Suppressor macrophage treated with lipopolysaccharide for 4 hours (primary cell): ENCODE data around the gene SLC25A36.

Source experiments
- DNase-seq: peaks from one replicate; pipeline ENCODE4 v3.0.0-alpha.2; 2020

The SLC25A36 gene, protein sequence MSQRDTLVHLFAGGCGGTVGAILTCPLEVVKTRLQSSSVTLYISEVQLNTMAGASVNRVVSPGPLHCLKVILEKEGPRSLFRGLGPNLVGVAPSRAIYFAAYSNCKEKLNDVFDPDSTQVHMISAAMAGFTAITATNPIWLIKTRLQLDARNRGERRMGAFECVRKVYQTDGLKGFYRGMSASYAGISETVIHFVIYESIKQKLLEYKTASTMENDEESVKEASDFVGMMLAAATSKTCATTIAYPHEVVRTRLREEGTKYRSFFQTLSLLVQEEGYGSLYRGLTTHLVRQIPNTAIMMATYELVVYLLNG

DNA sequence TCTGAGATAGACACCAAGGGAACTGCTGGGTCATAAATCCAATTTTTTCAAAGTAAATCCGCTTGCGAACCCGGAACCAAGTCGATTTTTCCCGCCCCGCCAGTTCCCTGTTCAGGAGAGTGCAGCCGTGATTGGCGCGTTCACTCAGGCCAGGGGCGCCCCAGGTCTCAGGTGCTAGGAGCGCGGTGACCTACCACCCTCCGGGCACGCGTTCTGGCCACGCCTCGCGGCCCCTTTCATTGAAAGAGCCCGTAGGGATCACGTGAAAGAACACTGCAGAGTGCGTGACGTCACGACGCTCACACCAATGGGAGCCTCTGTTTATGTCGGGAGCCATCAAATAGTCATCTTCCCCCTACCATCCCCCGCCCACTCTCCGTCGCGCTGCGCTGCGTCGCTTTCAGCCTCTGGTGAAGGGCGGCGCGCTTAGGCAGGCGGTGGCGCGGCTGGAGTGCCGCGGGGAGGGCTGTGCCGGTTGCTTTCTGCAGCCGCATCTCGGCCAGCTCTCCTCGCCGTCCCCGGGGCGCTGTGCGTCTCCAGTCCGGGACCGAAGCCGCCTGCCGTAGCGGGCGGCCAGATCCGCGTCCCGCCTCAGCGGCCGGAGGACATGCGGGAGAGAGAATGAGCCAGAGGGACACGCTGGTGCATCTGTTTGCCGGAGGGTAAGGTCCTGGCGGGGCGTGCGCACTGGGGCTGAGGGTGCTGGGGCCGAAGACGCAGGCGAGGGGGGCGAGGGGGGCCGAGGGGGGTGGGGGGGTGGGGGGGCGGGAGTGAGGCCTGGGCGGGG is at the start of gene SLC25A36:
Gene SLC25A36, plus strand, starts transcription at position 403 of the 787 bp plus-strand sequence. Its CDS starts 219 bp downstream, at position 622.
- DNase-seq, result peak; percentile 99

DNA sequence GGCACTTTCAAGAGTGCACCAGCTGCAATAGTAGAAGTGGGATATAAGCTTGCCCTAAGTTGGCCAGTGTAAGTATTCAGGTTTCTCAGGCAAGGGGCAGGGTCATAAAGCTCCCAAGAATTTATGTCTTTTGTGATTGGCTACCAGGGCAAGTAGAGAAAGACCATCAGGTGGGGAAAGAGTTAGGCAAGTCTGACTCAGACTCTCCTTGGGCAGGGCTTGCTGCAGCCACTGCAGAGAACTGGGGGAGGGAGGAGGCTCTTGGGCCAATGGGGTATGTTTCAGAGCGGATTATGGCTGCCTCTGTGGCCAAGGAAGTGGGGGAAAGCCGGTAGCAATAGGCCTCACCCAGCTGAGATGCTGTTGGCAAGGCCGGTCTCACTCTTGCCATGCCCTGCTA is 44.6 kb upstream of the SLC25A36 start:
- no peak for DNase-seq

DNA sequence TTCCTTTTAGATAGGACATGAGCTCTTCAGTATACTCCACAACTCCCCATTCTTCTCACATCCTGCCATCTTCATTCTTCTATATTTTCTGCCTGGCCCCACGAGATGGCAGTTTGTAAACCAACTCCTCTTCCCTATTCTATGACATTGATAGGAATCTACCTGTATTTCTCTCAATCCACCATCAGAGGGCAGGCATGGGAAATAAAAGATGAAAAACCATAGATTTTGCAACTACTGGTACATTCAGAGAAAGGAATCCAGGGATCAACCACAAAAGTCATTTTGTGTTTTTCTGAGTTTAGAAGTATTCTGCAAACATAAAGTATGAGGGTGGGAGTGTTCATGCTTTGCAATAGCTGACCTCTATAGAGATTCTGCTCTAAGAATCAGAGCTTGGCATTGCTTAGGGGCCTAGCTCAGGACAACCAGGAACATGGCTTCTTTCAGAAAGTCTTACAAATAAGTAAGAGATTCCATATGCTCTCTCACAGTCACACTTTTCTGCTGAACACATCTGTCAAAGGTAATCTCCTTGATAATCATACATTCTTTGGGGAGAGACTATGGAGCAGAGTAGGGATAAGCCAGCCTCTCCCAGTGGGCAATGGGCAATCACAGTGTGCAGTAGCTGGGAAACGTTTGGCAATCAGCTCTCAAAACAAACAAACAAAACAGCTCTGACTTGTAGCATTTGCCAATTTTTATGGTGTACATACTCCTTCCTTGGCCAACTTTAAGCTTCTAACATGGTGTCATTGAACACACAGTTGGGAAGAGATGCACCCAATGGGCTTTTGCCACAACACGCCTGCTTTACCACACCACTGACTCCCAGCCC is 43.1 kb upstream of the SLC25A36 start:
- DNase-seq, result peak; percentile 56

DNA sequence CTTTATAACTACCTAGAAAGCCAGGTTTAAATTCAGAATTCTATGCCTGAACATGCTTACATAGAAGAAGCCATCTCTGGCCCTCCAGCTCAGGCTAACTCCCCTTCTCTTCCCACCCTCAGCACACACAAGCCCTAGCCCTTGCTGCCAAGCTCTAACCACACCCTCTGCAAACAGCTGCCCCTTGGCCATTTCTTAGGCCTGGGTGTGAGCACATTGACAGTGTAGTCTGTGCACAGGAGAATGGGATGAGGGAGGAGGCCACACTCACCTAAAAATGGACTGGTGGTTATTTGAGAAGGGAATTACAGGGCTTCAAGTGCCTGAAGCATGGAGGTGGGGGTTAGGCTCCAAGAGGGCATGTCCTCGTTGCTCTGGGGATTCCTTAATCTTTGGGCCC is 42.3 kb upstream of the SLC25A36 start:
- no peak for DNase-seq

DNA sequence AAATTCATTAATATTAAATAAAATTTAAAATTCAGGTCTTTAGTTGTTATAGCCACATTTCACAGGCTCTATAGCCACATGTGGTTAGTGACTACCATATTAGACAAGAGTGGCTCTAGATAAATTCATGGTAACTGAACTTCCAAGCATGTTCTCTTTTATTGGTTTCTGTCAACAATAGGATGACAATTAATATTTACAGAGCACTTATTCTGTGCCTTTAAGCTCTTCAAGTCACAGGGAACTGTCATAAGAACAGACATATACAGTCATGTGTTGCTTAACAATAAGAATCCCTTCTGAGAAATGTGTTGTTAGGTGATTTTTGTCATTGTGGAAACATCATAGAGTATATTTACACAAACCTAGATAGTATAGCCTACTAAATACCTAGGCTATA is 38.8 kb upstream of the SLC25A36 start:
- no peak for DNase-seq

DNA sequence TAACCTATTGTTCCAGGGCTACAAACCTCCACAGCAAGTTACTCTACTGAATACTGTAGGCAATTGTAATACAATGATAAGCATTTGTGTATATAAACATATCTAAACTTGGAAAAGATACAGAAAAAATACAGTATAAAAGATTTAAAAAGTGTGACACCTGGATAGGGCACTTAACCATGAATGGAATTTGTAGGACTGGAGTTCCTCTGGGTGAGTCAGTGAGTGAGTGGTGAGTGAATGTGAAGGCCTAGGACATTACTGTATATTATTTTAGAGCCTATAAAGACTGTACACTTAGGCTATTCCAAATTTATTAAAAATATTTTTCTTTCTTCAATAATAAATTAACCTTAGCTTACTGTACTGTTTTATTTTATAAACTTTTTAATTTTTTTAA is 38.4 kb upstream of the SLC25A36 start:
- DNase-seq, result no peak

DNA sequence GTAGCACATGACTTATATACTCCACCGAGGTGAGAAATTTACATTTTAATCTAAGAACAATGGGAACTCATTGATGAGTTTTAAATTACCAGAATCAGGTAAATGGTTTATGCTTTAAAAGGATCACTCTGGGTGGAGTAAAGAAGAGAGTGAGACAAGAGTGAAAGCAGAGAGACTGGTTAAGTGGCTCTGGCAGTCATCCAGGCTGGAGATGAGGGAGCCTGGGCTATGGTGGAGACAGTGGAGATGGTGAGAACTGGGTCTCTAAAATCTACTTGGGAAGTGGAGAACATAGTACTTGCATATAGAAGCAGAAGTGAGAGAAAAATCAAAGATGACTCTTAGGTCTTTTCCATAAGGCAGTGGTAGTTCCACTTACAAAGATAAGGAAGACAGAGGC is 37.1 kb upstream of the SLC25A36 start:
- DNase-seq, result no peak

DNA sequence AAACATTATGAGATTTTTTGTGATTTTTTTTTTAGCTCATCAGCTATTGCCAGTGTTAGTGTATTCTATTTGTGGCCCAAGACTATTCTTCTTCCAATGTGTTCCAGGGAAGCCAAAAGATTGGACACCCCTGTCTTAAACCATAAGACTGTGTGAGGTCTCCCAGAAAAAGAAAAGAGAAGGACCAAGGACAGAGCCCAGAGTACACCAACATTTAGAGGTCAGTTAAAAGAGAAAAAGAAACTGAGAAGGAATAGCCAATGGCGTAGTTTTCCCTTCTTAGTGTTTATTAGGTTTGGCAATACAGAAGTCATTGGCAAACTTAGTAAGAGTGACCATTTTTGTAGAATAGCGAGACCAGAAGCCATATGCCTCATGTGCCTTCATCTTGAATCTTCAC is 36.1 kb upstream of the SLC25A36 start:
- no peak for DNase-seq

DNA sequence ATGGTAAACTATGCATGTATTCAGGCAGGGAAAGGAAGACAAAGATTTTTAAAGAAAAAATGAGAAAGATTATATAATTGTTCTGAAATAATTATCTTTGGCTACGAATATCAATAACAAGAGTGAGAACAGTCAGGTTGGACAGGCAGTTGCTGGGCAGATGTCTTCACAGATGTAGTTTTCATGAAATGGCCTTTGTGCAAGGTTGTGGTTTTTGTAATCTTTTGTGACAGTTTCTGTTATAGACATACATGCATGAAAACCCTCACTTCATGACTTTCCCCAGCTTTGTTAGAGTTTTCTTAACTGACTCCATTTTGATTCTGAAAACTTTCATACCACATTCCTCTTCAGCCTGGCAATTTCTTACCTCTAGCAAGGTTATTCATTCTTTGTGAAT is 34.9 kb upstream of the SLC25A36 start:
- no peak for DNase-seq

DNA sequence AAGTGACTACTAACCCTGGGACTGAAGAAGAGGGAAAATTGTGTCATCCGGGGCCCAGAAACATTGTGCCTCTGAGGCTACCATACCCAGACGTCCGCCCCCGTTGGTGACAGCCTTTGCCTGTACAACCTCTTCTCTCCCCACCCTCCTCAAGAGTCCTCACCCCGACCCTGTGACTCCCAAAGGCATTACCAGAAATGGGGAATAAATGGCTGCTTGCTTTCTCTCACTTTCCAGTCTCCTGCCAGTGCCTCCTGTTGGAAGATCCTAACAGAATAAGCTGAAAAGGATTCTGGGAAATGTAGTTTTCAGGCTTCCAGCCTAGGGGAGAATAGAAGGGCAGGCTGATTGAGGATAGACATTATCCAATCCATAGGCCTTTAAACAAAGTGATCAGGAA is 30.8 kb upstream of the SLC25A36 start:
- DNase-seq, result peak; percentile 12

DNA sequence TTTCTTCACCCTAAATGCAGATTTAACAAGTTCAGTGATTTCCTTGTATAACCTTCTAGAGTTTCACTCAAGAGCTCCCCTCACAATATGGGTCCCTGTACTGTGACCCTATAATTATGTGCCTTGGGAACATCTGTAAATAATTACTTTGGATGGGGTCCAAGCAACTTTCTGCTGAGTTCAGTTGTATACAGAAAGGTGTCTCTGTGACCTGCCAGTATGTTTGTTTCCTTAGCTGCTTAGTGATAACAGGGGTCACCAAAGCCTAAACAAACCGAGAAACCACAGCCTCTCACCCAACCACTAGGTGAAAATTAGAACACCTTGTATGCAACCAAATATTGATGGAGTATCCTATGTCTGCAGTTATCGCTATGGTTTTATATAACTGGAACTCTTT is 29.8 kb upstream of the SLC25A36 start:
- DNase-seq, result no peak

DNA sequence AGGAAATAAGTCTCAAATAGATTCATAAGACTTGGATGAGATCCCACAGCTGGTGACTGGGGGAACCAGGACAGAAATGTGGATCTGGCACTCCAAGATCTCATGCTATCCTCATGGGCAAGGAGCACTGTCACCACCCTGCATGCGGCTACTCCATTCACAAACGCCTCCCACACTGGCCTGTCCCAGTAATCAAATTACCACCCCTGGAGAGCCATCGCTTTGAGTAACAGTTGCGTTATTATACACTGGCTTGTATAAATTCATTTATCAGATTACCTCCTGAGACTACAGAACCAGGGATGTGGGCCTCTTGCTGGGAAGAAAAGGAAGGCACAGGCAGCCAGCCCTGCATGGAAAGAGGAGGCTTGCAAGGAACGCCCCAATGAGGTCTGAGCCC is 27.9 kb upstream of the SLC25A36 start:
- no peak for DNase-seq

DNA sequence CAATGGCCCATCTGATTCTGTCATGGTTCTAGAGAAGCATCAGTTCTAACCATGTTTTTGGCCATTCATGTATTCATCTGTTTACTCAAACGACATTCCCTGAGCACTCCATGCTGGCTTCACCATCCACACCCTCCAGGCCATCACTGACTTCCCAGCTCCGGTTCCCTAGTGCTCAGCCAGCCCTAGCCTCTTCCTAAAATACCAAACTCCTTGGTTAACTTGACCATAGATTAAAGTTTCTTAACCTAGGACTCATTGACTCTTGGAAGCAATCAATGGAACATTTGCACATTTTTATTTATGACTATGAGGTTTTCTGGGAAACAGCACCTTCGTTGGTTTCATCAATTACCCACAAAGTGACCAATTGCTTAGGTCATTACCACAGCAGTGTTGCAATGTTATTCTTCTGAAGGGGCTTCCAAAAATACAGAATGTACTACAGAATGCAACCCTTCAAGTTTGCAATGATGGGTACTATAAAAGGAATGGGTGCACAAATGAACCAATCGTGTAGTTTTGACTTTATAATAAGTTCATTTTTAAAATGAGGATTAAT is 27.2 kb upstream of the SLC25A36 start:
- DNase-seq, result no peak

DNA sequence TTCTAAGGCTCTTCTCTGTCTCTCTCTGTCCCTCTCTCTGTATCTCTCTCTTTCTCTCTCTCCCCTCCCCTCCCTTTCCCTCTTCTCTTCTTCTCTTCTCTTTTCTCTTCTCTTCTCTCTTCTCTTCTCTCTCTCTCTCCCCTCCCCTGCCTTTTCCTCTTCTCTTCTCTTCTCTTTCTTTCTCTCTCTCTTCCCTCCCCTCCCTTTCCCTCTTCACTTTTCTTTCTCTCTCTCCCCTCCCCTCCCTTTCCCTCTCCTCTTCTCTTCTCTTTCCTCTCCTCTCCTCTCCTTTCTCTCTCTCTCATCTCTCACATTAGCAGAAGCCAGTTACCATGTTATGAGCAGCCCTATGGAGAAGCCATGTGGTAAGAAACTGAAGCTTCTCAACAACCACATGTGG is 25.0 kb upstream of the SLC25A36 start:
- DNase-seq, result no peak

DNA sequence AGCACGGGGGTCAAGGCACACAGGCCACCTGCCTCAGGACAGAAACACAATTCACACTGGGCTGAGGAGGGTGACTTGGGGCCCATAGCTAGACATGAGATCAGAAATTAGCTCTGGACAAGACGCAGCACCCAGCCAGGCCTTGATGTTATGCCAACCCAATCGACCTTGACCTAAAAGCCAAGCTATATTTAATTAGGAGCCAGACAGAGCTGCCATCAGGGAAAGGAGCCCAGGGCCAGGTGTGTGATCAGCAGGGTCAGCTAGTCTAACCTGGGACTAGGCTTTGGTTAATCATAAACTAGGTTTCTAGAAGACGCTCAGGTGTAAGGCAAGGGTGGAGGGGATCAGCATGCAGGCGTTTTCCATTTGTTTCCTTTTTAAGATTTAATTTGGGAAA is 23.9 kb upstream of the SLC25A36 start:
- no peak for DNase-seq

DNA sequence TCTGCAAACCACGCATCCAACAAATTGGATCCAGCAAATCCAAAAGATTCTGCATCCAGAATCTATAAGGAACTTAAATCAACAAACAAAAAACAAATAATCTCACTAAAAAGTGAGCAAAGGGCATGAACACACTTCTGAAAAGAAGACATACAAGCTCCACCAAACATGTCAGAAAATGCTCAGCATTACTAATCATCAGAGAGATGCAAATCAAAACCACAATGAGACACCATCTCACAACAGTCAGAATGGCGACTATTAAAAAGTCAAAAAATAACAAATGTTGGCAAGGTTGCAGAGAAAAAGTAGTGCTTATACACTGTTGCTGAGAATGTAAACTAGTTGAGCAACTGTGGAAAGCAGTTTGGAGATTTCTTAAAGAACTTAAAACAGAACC is 21.6 kb upstream of the SLC25A36 start:
- no peak for DNase-seq

DNA sequence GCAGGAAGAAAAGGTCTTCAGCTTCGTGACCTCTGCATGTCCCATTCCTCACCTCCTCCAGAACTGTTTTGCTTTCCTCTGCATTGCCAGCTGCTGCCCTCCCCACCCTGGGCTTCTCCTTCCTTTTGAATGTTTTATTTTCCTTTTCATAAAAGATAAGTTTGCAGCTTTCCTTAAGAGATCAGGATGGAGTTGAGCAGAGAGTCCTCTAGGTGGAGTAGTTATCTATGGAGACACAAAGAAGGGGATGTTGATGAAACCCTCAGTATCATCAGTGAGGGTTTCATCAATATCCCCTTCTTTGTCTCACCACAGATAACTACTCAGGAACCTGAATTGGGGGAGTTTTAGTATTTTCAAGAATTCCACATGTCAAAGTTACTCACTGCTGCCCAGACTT is 19.0 kb upstream of the SLC25A36 start:
- peak; percentile 24 for DNase-seq

DNA sequence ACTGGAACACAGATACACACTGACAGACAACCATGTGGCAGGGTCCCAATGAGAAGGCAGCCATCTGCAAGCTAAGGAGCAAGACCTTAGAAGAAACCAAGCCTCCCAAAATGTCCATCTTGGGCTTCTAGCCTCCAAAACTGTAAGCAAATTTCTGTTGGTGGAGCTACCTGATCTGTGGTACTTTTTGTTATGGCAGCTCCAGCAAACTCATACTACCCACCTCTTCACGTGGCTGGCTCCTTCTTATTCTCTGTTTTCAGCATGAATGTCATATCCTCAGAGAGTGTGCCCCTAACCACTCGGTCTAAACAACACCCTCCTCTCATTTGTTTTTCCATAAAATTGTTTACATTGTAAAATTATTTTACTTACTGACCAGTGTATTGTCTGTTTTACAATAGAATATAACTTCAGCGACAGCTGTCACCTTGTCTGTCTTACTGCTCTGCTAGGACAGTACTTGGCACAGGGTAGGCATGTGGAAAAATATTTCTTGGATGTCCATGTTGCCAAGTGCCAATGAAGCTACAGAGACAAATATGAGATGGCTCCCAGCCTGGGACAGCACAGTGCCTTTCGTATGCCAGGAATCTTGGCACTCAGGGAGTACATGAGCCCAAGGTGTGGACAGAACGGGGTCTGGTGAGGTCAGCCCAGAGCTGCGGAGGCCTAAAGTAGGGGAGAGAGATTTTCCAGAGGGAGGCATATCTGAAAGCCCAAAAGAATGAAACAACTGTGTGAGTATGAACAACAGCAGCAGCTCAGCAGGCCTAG is 17.4 kb upstream of the SLC25A36 start:
- no peak for DNase-seq

DNA sequence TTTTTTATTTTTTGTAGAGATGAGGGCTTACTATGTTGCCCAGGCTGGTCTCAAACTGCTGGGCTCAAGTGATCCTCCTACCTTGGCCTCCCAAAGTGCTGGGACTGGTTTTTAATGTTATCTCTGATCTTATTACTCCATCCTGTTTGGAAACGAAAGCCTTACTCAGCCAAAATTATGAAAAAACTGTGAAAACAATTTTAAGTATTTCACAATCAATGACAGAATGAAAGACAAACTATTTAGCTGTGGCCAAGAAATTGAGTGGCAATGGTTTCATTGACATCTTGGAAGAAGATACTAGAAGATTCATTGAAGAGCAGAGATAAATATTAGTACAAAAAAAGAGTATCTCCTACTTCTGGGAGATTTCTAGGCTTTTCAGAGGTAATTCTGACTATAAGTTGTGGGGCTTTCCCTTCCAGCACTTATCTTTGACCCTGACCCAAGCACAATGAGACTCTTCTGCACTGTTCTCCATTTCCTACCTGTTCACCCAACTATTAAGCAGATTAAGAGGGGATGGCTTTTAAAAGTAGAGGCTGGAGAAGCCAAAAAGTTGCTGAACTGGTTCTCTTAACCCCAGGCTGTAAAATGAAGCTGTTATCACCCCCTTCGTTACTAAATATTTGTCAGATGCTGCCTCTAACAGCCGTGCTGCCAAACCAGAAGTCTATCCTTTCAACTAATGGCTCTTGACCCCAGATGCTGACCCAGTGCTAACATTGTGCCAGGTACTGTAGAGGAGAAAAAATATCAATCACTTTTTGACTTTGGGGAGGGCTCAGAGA is 14.2 kb upstream of the SLC25A36 start:
- DNase-seq, result no peak

DNA sequence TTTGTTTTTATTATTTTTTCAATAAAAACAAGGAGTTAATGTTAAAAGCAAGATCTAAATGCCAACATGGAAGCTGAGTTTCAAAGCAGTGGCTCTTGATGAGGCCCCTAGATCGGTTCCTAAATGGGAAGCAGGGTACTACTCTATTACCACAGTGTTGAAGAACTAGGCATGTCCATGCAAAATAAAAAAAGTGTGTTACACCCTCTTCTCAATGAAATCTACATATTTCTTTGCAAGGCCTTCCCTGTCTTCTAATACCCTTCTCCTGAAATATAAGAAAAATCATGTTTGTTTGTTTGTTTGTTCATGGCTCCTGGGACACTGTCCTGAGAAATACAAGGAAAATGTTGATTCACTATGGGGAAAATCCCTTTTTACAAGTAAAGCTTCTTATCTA is 12.2 kb upstream of the SLC25A36 start:
- DNase-seq, result no peak

DNA sequence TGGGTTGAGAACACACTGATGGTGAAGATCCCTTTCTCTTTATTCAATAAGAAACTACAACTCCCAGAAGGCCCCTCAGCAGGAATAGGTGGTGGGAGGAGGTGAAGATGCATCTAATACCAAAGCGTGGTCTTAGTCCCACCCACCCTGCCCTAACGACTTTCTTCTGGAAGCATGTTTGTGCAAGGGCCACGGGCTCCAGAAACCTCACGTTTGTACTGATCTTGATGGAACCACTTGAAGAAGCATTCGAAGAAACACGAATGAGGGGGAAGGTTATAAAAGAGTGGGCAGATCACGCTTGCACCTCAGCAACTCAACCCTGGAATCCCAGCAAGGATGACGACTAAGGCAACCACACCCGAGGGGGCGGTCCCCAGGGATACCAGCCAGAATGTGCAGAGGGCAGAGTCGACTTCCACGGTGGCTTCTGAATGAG is 10.6 kb upstream of the SLC25A36 start:
- no peak for DNase-seq

DNA sequence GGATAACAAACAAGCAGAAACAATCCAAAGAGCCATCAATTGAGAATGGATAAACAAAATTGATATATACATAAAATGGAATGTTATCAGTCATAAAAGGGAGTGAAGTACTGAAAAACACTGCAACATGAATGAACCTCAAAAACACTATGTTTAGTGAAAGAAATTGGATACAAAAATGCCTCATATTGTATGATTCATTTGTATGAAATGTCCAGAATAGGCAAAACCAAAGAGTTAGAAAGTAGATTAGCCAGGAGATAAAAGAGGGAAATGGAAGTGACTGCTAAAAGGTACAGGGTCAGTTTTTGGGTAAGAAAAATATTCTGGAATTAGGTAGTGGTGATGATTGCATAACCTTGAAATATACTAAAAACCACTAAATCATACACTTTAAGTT is 9.8 kb upstream of the SLC25A36 start:
- DNase-seq, result no peak
